ENCODE data around the gene KPNB1. TPM values are rescaled to one million over a fixed set of nuclear protein-coding genes. Genes with fewer than 3 reads are reported as not detected.

Gene KPNB1
- total RNA-seq, 1 donor from 2014 or later: 301 TPM

DNA sequence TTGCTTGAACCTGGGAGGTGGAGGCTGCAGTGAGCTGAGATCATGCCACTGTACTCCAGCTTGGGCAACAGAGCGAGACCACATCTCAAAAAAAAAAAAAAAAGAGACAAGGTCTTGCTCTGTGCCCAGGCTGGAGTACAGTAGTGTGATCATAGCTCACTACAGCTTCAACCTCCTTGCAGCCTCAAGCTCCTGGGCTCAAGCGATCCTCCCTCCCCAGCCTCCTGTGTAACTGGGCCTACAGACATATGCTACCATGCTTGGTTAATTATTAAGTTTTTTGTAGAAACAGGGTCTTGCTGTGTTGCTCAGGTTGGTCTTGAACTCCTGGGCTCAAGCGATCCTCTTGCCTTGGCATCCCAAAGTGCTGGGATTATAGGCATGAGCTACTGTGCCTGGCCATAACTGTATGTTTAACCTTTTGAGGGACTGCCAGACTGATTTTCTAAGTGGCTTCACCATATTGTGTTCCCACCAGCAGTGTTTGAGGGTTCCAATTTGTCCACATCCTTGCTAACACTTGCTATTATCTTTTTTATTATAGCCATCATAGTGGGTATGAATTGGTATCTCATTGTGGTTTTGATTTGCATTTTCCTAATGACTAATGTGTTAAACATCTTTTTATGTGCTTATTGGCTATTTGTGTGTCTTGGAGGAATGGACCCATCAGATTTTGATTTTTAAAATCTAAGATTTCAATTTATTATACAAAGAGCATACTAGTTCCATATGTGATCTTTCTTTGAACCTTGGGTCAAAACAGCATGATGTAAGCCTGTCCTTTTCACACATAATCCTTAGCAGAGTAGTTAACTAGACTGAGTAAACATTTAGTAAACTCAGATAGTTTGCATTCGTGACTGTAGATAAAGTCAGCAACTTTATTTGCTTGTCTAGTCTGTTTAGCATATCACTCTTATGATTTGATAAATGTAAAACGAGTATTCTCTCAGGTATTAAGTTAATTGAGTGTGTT is 38.1 kb upstream of the KPNB1 start:
- Mint-ChIP-seq H3K36me3 (ENCODE audit: unreplicated experiment) (peaks cover 27% of the 10 kb centered on the region), H3K27ac (ENCODE audit: unreplicated experiment) (peak overlapping the region; percentile 63), H3K4me3 (ENCODE audit: unreplicated experiment) (no peak overlapping the region), H3K9me3 (ENCODE audit: unreplicated experiment) (no peaks in the 10 kb centered on the region), H3K27me3 (ENCODE audit: unreplicated experiment) (no peaks in the 10 kb centered on the region), H3K4me1 (ENCODE audit: unreplicated experiment) (peaks cover 12% of the 10 kb centered on the region)
- TF ChIP-seq, protein P1, sequence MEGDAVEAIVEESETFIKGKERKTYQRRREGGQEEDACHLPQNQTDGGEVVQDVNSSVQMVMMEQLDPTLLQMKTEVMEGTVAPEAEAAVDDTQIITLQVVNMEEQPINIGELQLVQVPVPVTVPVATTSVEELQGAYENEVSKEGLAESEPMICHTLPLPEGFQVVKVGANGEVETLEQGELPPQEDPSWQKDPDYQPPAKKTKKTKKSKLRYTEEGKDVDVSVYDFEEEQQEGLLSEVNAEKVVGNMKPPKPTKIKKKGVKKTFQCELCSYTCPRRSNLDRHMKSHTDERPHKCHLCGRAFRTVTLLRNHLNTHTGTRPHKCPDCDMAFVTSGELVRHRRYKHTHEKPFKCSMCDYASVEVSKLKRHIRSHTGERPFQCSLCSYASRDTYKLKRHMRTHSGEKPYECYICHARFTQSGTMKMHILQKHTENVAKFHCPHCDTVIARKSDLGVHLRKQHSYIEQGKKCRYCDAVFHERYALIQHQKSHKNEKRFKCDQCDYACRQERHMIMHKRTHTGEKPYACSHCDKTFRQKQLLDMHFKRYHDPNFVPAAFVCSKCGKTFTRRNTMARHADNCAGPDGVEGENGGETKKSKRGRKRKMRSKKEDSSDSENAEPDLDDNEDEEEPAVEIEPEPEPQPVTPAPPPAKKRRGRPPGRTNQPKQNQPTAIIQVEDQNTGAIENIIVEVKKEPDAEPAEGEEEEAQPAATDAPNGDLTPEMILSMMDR (IDR thresholded peaks at IDR 0.05): no peak
- DNase-seq (ENCODE audit: extremely low spot score, unreplicated experiment): no peak

DNA sequence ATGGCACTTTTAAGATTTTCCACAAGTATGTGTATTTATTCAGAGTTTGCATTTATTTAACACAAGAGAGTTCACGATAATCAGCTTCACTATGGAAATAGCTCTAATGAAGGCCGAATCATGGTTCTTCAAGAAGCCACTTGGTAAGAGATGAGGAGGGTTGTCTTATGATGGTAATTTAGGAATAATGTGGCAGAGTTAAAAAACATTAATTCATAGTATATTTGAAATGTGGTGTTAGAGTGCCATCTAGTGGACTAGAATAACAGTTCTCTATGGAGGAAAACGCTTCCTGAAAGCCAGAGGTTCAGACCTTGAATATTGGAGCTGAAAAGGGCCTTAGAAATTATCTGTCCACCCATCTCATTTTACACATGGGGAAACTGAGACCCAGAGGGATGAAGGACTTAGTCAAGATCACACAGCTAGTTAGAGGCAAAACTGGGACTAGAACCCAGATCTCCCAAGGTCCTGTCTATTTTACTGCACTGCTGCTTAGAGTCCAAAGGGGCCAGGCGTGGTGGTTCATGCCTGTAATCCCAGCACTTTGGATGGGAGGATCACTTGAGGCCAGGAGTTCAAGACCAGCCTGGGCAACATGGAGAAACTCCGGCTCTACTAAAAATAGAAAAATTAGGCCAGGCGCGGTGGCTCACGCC is 33.8 kb upstream of the KPNB1 start:
- H3K27ac Mint-ChIP-seq (ENCODE audit: unreplicated experiment): peak overlapping the region; percentile 47

DNA sequence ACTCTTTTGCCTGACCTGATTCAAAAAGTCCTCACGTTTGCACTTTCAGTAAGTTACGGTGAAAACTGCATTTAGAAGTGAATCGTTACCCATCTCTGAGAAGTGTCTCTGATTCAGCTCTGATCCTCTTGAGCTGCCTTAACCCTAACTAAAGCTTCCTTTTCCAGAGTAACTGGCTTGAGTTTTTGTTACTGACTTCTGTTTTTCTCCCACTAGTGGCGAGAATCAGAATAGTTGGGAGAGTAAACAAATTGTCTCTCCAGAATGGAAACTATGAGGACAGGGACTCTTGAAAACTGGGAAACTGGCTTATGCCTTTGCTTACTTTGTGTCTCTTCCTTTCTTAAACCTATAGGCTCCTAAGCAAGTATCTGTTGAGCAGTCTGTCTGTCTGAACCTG is 31.3 kb upstream of the KPNB1 start:
- no peak for DNase-seq (ENCODE audit: extremely low spot score, unreplicated experiment)
- H3K4me1 Mint-ChIP-seq (ENCODE audit: unreplicated experiment): peaks cover 39% of the 10 kb centered on the region
- peaks cover 27% of the 10 kb centered on the region for H3K36me3 Mint-ChIP-seq (ENCODE audit: unreplicated experiment)
- H3K27me3 Mint-ChIP-seq (ENCODE audit: unreplicated experiment): no peaks in the 10 kb centered on the region
- no peak overlapping the region for H3K4me3 Mint-ChIP-seq (ENCODE audit: unreplicated experiment)
- no peaks in the 10 kb centered on the region for H3K9me3 Mint-ChIP-seq (ENCODE audit: unreplicated experiment)
- peak overlapping the region; percentile 60 for H3K27ac Mint-ChIP-seq (ENCODE audit: unreplicated experiment)
- TF ChIP-seq, protein P1 (IDR thresholded peaks at IDR 0.05): peak; percentile 37

More for the DNA sequence above, 33.8 kb upstream of the KPNB1 start:
- no peaks in the 10 kb centered on the region for H3K27me3 Mint-ChIP-seq (ENCODE audit: unreplicated experiment)
- H3K36me3 Mint-ChIP-seq (ENCODE audit: unreplicated experiment): peaks cover 28% of the 10 kb centered on the region
- H3K4me3 Mint-ChIP-seq (ENCODE audit: unreplicated experiment): no peak overlapping the region
- H3K4me1 Mint-ChIP-seq (ENCODE audit: unreplicated experiment): peaks cover 14% of the 10 kb centered on the region
- TF ChIP-seq, protein P1 (IDR thresholded peaks at IDR 0.05): peak; percentile 75
- DNase-seq (ENCODE audit: extremely low spot score, unreplicated experiment): no peak
- no peaks in the 10 kb centered on the region for H3K9me3 Mint-ChIP-seq (ENCODE audit: unreplicated experiment)

DNA sequence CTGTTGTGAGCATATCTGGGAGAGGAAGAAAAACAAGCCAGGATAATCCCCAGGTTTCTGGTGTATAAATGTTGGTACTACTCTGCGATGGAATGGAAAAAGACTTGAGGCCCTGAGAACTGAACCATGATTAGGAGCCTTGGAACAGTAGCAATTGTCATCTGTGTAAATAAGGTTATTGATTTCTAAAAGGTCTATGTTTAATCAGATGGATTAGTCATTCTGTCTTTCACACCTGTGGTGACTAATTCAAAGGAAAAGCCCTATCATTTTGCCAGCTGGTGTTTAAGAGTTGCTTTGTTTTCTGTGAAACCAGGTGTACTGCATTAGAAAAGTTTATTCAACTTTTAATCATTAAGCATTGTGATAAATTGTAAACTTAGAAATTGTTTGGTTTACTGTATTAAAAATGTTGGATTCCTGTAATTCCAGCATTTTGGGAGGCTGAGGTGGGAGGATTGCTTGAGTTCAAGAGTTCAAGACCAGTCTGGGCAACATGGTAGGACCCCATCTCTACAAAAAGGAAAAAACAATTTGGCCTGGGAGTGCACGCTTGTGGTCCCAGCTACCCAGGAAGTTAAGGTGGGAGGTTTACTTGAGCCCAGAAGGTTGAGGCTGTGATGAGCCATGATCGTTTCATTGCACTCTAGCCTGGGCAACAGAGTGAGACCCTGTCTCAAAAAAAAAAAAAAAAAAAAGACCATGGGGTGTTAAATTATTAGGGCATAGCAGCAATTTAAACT is 29.0 kb upstream of the KPNB1 start:
- peak overlapping the region; percentile 93 for H3K27ac Mint-ChIP-seq (ENCODE audit: unreplicated experiment)
- TF ChIP-seq, protein P1 (IDR thresholded peaks at IDR 0.05): no peak
- peaks cover 35% of the 10 kb centered on the region for H3K36me3 Mint-ChIP-seq (ENCODE audit: unreplicated experiment)
- no peaks in the 10 kb centered on the region for H3K27me3 Mint-ChIP-seq (ENCODE audit: unreplicated experiment)
- H3K9me3 Mint-ChIP-seq (ENCODE audit: unreplicated experiment): no peaks in the 10 kb centered on the region
- H3K4me1 Mint-ChIP-seq (ENCODE audit: unreplicated experiment): peaks cover 44% of the 10 kb centered on the region
- no peak for DNase-seq (ENCODE audit: extremely low spot score, unreplicated experiment)
- no peak overlapping the region for H3K4me3 Mint-ChIP-seq (ENCODE audit: unreplicated experiment)

Measured in osteocyte (in vitro differentiated cells).